Measurements from ENCODE around the gene LRP1B. TPM values are rescaled to one million over a fixed set of nuclear protein-coding genes. Genes with fewer than 3 reads are reported as not detected.

LRP1B gene
- polyA plus RNA-seq, 2 of the 4 experiments (the other 2 are of a cell fraction) = 0.03 TPM; not detected in 1

DNA sequence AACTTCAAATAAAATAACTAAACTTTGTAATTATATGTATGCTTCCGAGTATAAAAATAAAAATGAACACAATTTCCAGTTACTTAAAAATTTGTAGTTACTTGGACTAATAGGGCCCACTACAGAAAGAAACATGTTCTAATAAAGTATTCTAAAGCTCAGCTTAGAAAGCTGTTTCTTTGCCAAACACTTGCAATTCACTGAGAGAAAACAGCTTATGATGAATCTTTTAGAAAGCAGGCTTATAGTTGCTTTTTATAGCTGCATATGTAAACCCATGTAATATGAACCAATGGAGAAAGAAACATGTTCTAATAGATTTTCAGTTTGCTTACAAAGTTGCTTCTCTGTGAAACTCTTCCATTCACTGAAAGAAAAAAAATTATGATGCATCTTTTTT, 766.0 kb downstream of the LRP1B start:
- ChIA-PET POLR2A (no interaction called here), CTCF (no interaction called here)
- DNase-seq (ENCODE audit: low read depth in 1 of 2, low spot score in 1 of 2) (no peak), ATAC-seq (no peak), FAIRE-seq (no peak)
- WGBS (ENCODE audit: missing lambda C conversion rate) = 37% methylated on average over 1 of the region's 1 CpG
- H3K9me3 ChIP-seq = no peaks in the 10 kb centered on the region
- H3K27ac ChIP-seq = no peak overlapping the region
- H3K4me3 ChIP-seq = no peak overlapping the region
- H3K4me1 ChIP-seq = no peaks in the 10 kb centered on the region
- no peak for TF ChIP-seq TFCP2L1 (CRISPR knock-in tag; IDR thresholded peaks at IDR 0.05)
- TF ChIP-seq MAFK (IDR thresholded peaks at IDR 0.05; ENCODE audit: partially characterized antibody) = no peak
- no peak for TF ChIP-seq MAZ (IDR thresholded peaks at IDR 0.05; ENCODE audit: borderline replicate concordance, low read depth, low read length)
- no peak for TF ChIP-seq POLR2A (IDR thresholded peaks at IDR 0.05; ENCODE audit: low read length)
- TF ChIP-seq KDM1A (IDR thresholded peaks at IDR 0.05; ENCODE audit: low read depth) = no peak
- TF ChIP-seq NFE2L2 (conservative IDR thresholded peaks at IDR 0.05; ENCODE audit: low read length) = no peak
- no peak for TF ChIP-seq HOXA7 (CRISPR knock-in tag; IDR thresholded peaks at IDR 0.05)
- TF ChIP-seq NPAS2 (CRISPR knock-in tag; IDR thresholded peaks at IDR 0.05; ENCODE audit: borderline replicate concordance) = no peak
- H3K4me2 ChIP-seq = no peak overlapping the region

GRCh38 chr2:141362311-141362710, 768.5 kb downstream of the LRP1B start:
- Histone ChIP-seq H3K4me2 (no peak overlapping the region), H3K4me1 (no peaks in the 10 kb centered on the region), H3K9me3 (no peaks in the 10 kb centered on the region), H3K27ac (no peak overlapping the region), H3K4me3 (no peak overlapping the region)
- FAIRE-seq (no peak), ATAC-seq (no peak), DNase-seq (ENCODE audit: low read depth in 1 of 2, low spot score in 1 of 2) (no peak)
- ChIA-PET CTCF (no interaction called here), POLR2A (interaction anchor here (0.7 kb wide), 1 partner anchor 9 kb away, joined by 5 read pairs; no protein-coding TSS in a partner anchor)
- TF ChIP-seq CHD2 (IDR thresholded peaks at IDR 0.05; ENCODE audit: low read length, partially characterized antibody) (no peak), FOSL2 (IDR thresholded peaks at IDR 0.05) (no peak), FOSL2 (CRISPR knock-in tag; IDR thresholded peaks at IDR 0.05) (no peak), HEYL (CRISPR knock-in tag; IDR thresholded peaks at IDR 0.05) (no peak), PHF8 (IDR thresholded peaks at IDR 0.05; ENCODE audit: borderline replicate concordance, low read depth) (no peak), USF2 (IDR thresholded peaks at IDR 0.05) (no peak), CBX2 (IDR thresholded peaks at IDR 0.05; ENCODE audit: borderline replicate concordance, low read depth) (no peak), RNF2 (IDR thresholded peaks at IDR 0.05; ENCODE audit: borderline replicate concordance, low read depth) (no peak), GATA3 (IDR thresholded peaks at IDR 0.05; ENCODE audit: borderline replicate concordance) (no peak), ZSCAN20 (CRISPR knock-in tag; IDR thresholded peaks at IDR 0.05) (no peak), EHF (CRISPR knock-in tag; IDR thresholded peaks at IDR 0.05) (no peak), HOXB5 (CRISPR knock-in tag; IDR thresholded peaks at IDR 0.05) (no peak), JUNB (IDR thresholded peaks at IDR 0.05) (no peak), MYC (IDR thresholded peaks at IDR 0.05; ENCODE audit: borderline replicate concordance, low read length) (no peak), ZNF302 (CRISPR knock-in tag; IDR thresholded peaks at IDR 0.05) (no peak), ZFP36 (IDR thresholded peaks at IDR 0.05; ENCODE audit: borderline replicate concordance, partially characterized antibody) (no peak), RFX5 (IDR thresholded peaks at IDR 0.05) (no peak), SMC3 (IDR thresholded peaks at IDR 0.05) (no peak)
- TF ChIP-seq, protein P1, sequence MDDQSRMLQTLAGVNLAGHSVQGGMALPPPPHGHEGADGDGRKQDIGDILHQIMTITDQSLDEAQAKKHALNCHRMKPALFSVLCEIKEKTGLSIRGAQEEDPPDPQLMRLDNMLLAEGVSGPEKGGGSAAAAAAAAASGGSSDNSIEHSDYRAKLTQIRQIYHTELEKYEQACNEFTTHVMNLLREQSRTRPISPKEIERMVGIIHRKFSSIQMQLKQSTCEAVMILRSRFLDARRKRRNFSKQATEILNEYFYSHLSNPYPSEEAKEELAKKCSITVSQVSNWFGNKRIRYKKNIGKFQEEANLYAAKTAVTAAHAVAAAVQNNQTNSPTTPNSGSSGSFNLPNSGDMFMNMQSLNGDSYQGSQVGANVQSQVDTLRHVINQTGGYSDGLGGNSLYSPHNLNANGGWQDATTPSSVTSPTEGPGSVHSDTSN (IDR thresholded peaks at IDR 0.05) = no peak
- 67% methylated on average over 4 of the region's 4 CpGs for WGBS (ENCODE audit: missing lambda C conversion rate)

DNA sequence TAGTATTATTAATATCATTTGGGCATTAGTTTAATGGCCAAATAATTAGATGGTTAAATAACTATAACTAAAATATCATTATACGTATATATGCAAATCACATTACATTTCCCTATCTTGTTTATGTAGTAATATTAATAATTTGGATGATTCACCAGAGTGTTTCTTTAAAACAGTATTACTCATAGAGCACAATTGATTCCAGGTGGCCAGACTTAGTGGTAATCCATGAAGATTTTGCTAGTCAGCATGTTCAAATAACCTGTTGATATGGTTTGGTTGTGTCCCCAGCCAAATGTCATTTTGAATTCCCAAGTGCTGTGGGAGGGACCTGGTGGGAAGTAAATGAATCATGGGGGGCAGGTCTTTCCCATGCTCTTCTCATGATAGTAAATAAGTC, 782.3 kb downstream of the LRP1B start:
- 87% methylated on average over 1 of the region's 1 CpG for WGBS (ENCODE audit: missing lambda C conversion rate)
- CTCF ChIA-PET = no interaction called here
- no peak for ATAC-seq
- no peak overlapping the region for H3K27ac ChIP-seq
- POLR2A ChIA-PET = no interaction called here
- H3K9me3 ChIP-seq = no peaks in the 10 kb centered on the region
- FAIRE-seq = no peak
- H3K4me1 ChIP-seq = no peaks in the 10 kb centered on the region
- no peak overlapping the region for H3K4me2 ChIP-seq
- H3K4me3 ChIP-seq = no peak overlapping the region
- no peak for DNase-seq (ENCODE audit: low read depth in 1 of 2, low spot score in 1 of 2)
- TF ChIP-seq MYC (IDR thresholded peaks at IDR 0.05; ENCODE audit: borderline replicate concordance, low read length) (no peak), SMC3 (IDR thresholded peaks at IDR 0.05) (no peak), FOSB (CRISPR knock-in tag; IDR thresholded peaks at IDR 0.05) (no peak), BCL3 (IDR thresholded peaks at IDR 0.05) (no peak), RARB (CRISPR knock-in tag; IDR thresholded peaks at IDR 0.05) (no peak), HEYL (CRISPR knock-in tag; IDR thresholded peaks at IDR 0.05) (no peak), RNF2 (IDR thresholded peaks at IDR 0.05; ENCODE audit: borderline replicate concordance, low read depth) (no peak), PHF8 (IDR thresholded peaks at IDR 0.05; ENCODE audit: borderline replicate concordance, low read depth) (no peak), MAFK (IDR thresholded peaks at IDR 0.05; ENCODE audit: partially characterized antibody) (no peak), CHD4 (IDR thresholded peaks at IDR 0.05; ENCODE audit: borderline replicate concordance) (no peak)
- TF ChIP-seq, protein P1 (IDR thresholded peaks at IDR 0.05) = no peak
- TF ChIP-seq, protein P2, sequence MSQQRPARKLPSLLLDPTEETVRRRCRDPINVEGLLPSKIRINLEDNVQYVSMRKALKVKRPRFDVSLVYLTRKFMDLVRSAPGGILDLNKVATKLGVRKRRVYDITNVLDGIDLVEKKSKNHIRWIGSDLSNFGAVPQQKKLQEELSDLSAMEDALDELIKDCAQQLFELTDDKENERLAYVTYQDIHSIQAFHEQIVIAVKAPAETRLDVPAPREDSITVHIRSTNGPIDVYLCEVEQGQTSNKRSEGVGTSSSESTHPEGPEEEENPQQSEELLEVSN (IDR thresholded peaks at IDR 0.05; ENCODE audit: borderline replicate concordance, low read depth) = no peak
- TF ChIP-seq, protein P3, sequence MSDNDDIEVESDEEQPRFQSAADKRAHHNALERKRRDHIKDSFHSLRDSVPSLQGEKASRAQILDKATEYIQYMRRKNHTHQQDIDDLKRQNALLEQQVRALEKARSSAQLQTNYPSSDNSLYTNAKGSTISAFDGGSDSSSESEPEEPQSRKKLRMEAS (IDR thresholded peaks at IDR 0.05) = no peak

Measured in A549 (cell line).